ENCODE data around the gene KLRG1.

DNA sequence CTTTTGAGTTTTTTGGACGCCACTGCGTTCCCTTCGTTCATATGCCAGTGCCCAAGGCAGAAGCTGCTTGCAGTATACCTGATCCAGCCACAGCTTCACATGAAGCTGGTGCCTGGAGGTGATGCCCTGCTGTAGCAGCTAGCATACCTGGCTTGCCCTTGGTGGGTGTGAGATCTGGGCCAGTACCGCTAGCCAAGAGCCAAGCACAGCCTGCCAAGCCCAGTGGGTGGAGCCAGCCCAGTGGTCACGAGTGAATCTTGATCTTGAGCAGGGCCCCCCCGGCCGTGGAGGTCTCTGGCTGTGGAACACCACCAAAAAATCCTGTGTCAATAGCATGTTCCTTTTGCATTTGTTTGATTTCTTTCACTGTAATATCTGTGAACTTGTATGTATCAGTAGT is 32.6 kb upstream of the KLRG1 start:
- TF ChIP-seq, protein P1, sequence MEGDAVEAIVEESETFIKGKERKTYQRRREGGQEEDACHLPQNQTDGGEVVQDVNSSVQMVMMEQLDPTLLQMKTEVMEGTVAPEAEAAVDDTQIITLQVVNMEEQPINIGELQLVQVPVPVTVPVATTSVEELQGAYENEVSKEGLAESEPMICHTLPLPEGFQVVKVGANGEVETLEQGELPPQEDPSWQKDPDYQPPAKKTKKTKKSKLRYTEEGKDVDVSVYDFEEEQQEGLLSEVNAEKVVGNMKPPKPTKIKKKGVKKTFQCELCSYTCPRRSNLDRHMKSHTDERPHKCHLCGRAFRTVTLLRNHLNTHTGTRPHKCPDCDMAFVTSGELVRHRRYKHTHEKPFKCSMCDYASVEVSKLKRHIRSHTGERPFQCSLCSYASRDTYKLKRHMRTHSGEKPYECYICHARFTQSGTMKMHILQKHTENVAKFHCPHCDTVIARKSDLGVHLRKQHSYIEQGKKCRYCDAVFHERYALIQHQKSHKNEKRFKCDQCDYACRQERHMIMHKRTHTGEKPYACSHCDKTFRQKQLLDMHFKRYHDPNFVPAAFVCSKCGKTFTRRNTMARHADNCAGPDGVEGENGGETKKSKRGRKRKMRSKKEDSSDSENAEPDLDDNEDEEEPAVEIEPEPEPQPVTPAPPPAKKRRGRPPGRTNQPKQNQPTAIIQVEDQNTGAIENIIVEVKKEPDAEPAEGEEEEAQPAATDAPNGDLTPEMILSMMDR (IDR thresholded peaks at IDR 0.05), result no peak
- TF ChIP-seq POLR2A (IDR thresholded peaks at IDR 0.05), result no peak

Data from lower leg skin (tissue), 3 donors.